Measurements from ENCODE around the gene GTF2F2.

GTF2F2 gene, protein sequence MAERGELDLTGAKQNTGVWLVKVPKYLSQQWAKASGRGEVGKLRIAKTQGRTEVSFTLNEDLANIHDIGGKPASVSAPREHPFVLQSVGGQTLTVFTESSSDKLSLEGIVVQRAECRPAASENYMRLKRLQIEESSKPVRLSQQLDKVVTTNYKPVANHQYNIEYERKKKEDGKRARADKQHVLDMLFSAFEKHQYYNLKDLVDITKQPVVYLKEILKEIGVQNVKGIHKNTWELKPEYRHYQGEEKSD

DNA sequence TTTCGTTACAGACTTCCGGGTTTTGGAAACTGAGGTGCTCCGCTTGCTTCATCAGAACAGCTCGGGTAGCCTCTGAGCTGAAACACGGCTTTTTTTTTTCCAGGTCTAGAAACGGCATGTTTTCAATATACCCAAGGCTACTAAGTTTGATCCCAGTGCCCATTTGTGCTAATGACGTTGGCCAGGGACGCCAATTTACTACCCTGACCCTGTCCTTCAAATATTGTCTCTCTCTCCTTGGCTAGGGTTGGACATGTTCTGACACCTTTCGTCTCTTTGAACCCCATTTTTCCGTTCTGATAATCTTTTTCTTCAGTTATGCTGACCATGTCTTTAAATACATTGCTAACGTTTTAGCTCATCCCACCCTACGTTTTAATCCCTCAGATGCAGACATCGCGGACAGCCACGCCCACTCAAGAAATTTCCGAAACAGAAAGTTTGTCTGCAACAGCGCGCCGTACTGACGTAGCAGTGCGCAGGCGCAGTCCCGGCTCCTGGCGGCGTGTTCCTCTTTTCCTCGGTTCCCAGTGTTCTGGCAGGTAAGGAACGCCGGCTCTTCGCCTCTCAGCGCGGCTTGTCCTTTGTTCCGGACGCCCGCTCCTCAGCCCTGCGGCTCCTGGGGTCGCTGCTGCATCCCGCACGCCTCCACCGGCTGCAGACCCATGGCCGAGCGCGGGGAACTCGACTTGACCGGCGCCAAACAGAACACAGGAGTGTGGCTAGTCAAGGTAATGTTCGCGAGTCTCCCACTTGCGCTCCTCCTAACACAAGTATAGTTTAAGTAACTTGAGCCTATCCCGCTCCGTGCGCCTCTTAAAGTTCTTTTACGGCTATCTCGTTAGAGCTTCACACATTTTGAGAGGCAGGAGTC, at the start of gene GTF2F2:
Gene GTF2F2 (plus strand): TSS at position 520 of the 874 bp plus-strand sequence. CDS start 146 bp downstream, at position 666.
- FAIRE-seq, result peak; percentile 74

DNA sequence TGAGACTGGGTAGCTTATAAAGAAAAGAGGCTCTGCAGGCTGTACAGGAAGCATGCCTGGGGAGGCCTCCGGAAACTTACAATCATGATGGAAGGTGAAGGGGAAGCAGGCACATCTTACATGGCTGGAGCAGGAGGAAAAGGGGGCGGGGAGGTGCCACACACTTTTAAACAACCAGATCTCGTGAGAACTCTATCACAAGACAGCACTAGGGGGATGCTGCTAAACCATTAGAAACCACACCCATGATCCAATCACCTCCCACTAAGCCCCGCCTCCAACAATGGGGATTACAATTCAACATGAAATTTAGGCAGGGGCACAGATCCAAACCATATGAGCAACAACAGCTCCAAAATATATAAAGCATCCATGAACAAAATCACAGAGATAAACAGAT, 46.5 kb upstream of the GTF2F2 start:
- FAIRE-seq, result no peak

DNA sequence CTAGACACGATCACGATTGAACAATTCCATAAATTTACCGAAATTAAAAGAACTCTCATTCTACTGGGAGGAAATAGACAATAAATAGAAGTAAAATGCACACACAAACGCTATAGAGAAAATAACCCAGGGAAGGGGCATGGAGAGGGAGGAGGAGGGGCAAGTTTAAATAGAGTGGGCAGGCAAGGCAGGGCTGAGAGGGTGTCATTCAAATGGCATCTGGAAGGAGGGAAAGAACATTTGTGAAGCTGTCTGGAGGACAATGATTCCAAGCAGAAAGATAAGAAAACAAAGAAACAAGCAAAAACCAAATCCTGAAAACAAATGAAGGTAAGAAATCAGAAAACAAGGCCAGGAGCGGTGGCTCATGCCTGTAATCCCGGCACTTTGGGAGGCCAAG, 45.6 kb upstream of the GTF2F2 start:
- no peak for FAIRE-seq

DNA sequence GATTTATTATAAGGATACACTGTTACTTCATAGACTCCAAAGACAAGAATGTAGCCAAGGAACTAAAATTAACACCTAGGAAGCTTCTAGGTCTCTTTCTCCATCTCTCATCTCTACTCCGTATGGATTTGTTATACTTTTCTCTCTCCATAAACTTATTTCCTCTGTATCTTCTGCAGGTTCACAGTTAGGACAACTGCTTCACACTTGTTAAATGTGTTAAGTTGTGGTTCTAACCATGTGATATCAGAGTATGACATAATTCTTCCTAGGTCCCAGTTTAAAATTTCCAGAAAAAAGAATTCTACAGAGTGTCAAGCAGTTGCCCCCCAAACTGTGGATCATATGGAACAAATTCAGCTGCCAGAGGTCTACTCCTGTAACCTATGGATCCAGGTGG, 42.3 kb upstream of the GTF2F2 start:
- no peak for FAIRE-seq

DNA sequence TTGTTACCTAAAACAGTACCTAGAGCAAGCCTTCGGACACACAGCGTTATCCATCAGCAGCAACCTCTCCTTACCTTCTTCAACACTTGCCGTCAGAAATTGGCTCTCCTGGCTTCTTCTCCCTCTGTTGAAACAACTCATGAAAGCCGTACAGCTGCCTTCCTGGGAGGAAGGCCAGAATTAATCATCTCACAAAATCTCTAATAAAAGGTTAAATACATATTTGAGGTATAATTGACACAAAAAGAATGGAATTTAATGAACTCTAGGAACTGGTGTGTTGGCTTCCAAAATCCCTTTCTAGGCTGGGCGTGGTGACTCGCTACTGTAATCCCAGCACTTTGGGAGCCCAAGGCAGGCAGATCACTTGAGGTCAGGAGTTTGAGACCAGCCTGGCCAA, 37.3 kb upstream of the GTF2F2 start:
- FAIRE-seq, result no peak

DNA sequence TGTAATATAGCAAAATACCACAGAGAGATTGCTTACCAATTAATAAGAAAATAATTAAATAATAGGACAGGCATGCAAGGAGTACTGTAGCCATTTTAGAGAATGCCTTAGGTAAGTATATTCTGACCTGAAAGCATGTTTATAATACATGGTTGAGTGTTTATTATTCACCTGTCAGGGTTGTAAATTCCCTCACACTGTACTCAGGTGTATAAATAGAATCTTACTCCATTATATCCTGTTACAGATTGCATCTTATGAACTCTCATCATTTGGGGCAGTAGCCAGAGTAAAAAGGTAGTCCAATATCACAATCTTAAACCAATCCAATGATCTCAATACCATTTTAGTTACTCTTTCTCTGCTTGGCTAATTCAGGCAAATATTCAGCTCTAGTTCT, 35.8 kb upstream of the GTF2F2 start:
- no peak for FAIRE-seq

DNA sequence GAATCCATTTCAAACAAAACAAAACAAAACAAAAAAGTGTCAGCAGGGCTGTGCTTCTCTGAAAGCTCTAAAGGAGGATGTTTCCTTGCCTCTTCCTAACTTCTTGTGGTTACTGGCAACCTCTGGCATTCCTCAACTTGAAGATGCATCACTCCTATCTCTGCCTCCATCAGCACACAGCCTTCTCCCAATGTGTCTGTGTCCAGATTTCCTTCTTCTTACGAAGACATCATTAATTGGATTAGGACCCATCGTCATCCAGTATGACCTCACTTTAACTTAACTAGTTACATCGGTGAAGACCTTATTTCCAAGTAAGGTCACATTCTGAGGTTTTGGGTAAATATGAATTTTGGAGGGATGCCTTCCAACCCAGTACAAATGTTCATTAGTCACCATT, 33.8 kb upstream of the GTF2F2 start:
- no peak for FAIRE-seq

DNA sequence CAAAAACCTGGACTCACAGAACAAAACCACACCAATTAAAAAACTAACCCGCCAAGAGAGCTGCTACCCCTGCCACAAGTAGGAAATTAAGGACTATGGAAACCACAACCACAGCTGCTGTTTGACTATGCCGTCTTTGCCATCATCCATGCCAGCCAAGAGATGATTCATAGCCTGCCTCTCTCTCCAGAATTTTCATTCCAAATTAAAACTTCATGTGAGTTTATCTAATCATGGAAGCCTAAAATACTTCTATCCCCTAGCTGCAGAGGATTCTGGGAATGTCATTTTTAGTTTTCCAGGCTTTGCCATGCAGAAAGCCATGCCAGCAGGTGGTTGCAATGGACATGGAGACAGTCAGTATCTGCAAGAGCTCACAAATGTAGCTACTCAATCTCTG, 27.6 kb upstream of the GTF2F2 start:
- FAIRE-seq, result no peak

DNA sequence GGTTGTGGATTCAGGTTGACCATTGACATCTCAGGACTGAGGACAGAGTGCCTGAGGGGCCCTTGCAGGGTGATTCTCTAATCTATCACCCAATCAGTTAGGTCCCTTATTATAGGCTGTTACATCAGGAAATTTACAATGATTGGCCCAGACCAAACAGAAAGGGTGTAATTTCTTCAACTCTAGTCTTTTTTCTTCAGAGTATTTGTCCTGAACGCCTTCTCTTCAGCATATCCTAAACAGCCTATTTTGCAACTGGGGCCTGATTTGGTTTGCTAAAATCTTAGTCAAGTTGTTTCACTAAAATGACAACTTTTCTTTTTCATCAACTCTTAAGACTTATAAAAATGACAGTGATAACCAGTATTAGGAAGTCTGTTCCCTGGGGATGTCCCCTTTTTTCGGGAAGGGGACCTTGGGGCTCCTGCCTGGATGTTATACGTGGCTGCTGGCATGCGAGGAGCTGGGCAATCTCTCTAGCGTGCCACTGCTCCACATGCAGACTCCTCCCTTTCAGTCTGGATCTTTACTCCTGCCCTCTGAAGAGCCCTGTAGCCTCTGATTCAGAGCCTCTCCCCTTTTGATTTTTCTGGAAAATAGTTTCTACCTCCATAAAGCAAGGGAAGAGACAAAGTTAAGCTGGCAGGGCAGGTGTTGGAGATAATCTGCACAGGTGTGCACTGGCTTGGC, 19.6 kb upstream of the GTF2F2 start:
- FAIRE-seq, result no peak

DNA sequence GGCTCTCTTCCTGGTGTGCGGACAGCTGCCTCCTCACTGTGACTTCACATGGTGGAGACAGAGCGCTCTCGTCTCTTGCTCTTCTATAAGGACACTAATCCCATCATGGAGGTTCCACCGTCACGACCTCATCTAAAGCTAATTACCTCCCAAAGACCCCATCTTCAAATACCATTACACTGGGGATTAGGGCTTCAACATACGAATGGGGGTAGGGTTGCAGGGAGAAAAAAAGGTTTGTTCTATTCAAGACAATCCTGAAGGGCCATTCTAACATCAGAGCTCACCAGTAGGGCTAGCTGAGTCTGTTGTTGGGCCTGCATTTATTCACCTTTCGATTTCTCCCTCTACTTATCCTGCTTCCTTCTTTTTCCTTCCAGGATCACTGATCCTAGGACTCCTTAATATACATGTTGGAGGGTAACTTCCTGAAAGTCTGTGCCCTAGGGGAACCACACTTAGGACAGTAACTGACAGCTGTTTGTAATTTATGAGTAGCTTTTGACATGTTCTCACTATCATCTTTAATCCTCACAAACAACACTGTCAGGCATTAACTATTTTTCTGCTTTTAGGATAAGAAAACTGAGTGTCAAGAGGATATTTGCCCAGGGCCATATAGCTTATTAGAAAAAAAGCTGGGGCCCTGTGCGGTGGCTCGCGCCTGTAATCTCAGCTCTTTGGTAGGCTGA, 18.8 kb upstream of the GTF2F2 start:
- no peak for FAIRE-seq

DNA sequence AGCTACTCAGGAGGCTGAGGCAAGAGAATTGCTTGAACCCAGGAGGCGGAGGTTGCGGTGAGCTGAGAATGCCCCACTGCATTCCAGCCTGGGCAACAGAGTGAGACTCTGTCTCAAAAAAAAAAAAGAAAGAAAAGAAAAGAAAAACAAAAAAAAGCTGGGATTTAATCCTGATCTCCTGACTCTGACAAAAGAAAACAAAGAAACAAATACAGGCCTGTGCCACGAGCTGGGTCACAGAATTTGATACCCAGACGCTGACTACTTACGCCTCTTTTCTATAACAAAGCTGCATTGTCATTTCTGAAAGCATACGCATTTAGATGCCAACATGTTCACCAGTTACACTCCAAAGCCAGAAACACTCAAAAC, 18.2 kb upstream of the GTF2F2 start:
- FAIRE-seq, result no peak

DNA sequence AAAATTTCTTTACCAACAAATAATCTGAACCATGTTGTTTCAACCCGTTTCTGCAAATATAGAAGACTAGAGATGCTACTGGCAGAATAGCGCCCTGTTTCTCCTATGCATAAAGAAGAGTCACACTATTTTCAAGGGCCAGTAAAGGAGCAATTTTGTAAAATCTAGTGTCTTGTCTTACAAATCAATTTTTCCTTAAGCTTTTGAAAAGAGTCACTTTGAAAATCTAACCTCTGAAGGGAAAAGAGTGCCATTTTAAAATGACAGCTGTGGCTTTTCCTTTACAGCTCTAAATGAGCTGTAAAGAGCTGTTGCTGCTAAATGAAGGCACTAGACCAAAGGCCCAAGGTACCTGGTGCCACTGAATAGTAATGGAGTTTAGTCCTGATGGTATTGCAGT, 16.9 kb upstream of the GTF2F2 start:
- no peak for FAIRE-seq

DNA sequence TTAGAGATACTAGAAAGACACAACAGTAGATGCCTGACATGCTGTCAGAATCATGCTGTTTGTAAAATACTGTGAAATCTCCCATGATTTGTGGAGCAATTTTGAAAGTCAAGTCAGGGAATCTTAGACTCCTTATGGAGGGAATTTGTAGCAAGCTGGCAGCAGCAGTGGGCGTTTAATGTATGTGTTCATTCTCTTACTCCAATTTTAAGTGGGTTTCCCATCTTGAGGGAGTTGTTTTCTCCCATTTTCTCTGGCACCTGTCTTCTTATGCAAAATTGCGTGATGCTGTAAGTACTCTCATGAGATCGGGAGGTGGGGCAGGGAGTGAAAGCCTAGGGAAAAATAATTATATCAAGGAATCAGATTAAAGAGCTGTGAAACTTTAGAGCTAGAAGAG, 16.0 kb upstream of the GTF2F2 start:
- FAIRE-seq, result no peak

DNA sequence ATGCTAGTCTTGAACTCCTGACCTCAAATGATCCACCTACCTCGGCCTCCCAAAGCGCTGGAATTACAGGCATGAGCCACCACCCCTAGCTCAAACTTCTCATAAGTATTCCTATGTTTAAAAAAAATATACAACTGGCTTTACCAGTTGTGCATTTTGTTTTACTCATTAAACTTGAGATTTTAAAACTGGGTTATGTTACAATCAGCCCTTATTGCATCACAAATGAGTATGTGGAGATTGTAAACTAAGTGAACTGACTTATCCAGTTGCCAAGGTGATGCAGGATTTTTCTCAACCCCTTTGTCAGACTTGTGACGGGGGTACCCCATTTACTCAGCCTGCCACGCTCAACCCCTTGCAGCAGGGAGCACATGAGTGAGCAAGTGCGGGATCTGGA, 14.4 kb upstream of the GTF2F2 start:
- no peak for FAIRE-seq

DNA sequence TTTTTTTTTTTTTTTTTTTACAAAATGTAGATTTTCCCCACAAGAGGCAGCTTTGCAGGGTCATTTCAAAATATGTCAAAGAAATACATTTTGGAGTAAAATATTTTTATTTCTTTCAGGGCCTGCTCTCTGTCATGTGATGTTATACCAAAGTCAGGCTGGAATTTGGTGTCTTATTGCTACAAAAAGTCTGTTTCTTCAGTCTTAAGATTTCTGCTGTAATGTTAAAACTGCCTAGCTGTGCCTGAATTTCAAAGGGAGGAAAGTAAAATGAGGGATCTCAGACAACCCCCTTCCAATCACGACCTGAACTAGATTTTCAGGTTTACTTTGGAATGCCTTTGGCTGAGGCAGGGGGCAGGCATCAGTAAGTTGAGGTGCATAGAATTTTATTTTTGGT, 12.8 kb upstream of the GTF2F2 start:
- no peak for FAIRE-seq

DNA sequence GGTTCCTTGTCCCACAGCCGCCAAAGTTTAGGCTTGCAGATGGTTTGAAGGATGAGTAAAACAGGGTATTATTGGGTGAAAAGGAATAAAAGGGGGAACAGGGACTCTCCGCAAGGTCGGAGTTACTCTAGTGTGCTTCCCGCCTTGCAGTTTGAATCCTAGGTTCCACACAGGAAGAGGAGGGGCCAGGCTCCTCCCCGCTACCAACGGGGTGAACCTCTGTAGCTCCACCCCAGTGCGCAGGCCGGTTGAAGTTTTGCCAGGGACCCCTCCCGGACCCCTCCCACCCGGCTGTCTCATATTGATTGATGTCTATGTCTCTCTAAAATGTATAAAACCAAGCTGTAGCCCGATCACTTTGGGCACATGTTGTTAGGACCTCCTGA, 11.6 kb upstream of the GTF2F2 start:
- FAIRE-seq, result no peak

DNA sequence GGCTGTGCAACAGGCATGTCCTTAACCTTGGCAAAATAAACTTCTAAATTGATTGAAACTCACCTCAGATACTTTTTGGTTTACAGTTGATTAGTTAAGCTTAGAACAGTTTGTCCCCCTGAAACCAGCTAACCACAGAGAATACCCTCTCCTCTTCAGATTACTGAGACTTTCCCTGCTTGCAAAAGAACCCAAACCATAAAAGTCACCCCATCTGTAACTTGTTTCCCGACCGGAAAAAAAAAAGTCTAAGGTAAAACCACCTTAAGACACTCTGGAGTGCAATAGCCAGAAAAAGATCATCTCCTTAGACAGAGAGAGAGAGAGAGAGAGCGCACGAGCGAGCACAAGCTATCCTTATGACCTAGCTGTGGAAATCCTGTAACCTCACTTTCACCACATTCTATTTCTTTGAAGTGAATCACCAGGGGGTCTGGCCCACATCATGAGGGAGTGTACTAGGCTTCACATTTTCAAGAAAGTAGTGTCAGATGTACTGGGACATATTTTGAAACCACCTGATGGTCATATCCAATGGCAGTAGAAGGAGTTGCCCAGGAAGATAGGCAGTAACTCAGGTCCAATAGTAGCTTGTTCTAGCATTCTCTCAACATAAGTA, 11.1 kb upstream of the GTF2F2 start:
- FAIRE-seq, result no peak

DNA sequence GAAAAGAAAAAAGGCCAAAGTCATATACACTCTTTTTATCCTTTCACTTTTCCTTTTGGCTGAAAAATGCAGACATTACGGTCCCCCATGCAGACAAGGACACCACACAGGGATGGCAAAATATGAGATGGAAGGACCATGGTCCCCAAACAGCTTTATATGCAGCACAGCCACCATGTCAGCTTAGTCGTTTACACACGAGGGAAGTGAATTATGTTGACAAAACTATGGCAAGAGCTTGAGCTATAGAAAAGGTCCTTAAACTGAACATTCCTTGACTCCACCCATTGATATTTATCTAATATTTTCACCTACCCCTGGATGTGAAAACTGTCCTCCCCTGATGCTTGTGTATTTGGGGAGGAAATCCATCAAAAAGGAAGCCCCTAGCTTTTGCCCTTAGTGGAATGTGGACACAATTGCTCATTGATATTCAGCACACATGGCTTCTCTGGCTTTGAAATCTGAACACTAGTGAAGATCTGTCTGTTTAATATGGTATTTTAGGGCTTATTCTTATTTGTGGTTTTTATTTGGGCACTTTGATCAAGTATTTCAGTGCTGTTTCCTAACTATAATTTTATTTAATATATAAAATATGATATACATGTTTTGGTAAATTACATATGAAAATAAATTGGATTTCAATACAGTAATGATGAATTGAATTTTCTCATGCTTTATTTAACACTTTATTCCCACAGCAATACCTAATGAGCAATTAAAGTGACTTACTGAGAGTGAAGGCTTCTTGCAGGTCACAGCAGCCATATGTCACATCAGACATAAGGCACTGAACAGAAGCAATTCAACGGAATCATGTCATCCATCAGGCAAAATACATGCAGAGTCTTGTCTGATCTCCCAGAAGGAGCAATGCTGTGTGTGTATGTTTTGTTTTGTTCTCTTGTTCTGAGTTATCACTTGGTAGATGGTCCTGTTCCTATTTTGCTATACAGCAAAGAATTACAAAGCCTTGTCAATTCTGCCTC, 6.8 kb upstream of the GTF2F2 start:
- FAIRE-seq, result no peak

DNA sequence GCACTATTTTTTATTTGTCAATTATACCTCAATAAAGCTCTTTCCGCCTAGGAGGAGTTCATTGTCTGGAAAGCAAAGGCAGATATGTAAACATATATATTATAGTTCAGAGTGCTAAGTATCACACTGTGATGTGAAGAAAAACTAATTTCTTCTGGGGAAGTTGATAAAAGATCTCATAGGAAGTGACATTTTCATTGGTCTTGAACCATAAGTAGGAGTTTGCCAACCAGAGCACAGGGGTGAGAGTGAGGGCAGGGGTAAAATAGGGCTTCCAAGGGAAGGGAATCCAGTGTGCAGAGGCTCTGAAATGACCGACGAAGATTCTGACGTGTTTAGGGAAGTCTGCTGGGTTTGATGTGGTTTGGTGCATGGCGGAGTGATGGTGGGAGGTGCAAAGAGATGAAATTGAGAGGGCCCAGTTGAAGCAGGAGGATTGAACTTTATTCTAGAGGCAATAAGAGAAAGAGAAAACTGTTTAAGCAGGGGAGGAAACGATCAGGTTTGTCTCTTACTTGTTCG, 780 bp upstream of the GTF2F2 start:
- FAIRE-seq, result no peak

DNA sequence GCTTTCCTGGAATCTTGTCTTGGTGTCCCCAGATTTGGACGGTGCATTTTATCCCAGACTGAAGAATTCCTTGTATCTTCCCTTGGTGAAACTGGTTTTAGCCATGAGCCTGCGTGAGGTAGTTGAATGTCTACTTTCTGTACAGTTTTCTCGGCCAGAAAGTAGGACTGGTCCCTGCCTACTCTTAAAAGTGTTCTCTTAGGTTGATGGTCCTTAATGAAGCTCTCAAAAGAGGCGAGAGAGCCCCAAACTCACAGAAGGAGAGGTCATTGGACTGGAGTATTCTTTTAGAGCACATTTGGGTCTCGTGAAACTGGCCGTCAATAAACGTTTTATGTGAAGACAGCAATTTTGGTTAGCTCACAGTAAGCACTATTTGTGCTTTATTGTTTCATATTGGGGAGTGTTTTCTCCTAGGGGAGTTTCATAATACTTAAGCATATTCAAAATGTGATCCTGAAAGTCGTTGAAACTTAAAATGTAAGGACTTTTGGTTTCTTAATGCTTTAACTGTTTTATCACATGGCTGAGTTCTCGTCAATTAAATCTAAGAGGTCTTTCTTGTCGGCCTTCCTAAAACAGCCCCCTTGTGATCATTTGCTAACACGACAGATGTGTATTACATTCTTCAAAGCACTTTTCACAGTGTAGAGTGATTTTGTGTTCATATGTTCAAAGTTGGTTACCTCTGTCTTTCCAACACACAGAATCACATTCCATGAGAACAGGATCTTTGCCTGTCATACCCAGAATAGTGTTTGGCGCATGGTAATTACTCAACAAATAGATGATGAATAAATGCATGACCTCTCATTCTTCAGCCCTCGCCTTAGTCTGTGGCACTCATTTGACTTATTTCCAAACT, 889 bp downstream of the GTF2F2 start:
- FAIRE-seq, result no peak
